CD4-positive, CD25-positive, alpha-beta regulatory T cell (primary cell): Measurements from ENCODE around the gene LSM4. TPM values are rescaled to one million over a fixed set of nuclear protein-coding genes. Genes with fewer than 3 reads are reported as not detected.

Source experiments
- ATAC-seq, 2 donors: fragments of 150-1000 bp; cut with Tn5 transposase; one replicate each; pipeline ENCODE4 v1.10.0; 2021; ENCODE audit warnings: low read depth in 2 of 2, moderate number of reproducible peaks in 2 of 2, moderate library complexity in 1 of 2
- DNase-seq, 3 donors: peaks; one replicate each; pipeline versions ENCODE4 v3.0.0 to v3.0.0-alpha.2; 2012 to 2022; ENCODE audit warnings: mixed read lengths in 1 of 3
- H3K27ac ChIP-seq: one replicate; pipeline ENCODE4 v1.7.0; 2013; ENCODE audit warnings: mild to moderate bottlenecking, low read length; ENCODE audit not compliant: insufficient read depth, poor library complexity, severe bottlenecking
- H3K27me3 ChIP-seq: one replicate; pipeline ENCODE4 v1.7.0; 2013; ENCODE audit warnings: low read length; ENCODE audit not compliant: control insufficient read depth, insufficient read depth
- H3K36me3 ChIP-seq: one replicate; pipeline ENCODE4 v1.7.0; 2013; ENCODE audit warnings: mild to moderate bottlenecking, low read length, moderate library complexity; ENCODE audit not compliant: control insufficient read depth, insufficient read depth
- H3K4me1 ChIP-seq: 2 replicates; pipeline ENCODE4 v1.7.0; 2013; ENCODE audit warnings: mild to moderate bottlenecking, low read length; ENCODE audit not compliant: insufficient read depth, control insufficient read depth, poor library complexity, severe bottlenecking
- H3K4me3 ChIP-seq: one replicate; pipeline ENCODE4 v1.7.0; 2013; ENCODE audit warnings: low read depth, mild to moderate bottlenecking, low read length, moderate library complexity
- H3K9me3 ChIP-seq, 2 experiments: 1 replicate in 1 of 2; 2 replicates in 1 of 2; pipeline ENCODE4 v1.7.0; 2013; ENCODE audit warnings: low read length in 2 of 2, mild to moderate bottlenecking in 1 of 2, moderate library complexity in 1 of 2; ENCODE audit not compliant: control insufficient read depth in 2 of 2
- H3K27ac Mint-ChIP-seq, 3 donors: one replicate each; pipeline ENCODE4 v1.8.0; 2020 to 2022; ENCODE audit warnings: mild to moderate bottlenecking in 3 of 3, mixed read lengths in 3 of 3, moderate library complexity in 2 of 3
- H3K27me3 Mint-ChIP-seq: one replicate; pipeline ENCODE4 v1.8.0; 2022; ENCODE audit warnings: mild to moderate bottlenecking, mixed read lengths
- H3K36me3 Mint-ChIP-seq: one replicate; pipeline ENCODE4 v1.8.0; 2020; ENCODE audit warnings: mixed read lengths
- H3K4me1 Mint-ChIP-seq, 4 donors: one replicate each; pipeline ENCODE4 v1.8.0; 2020 to 2022; ENCODE audit warnings: mixed read lengths in 4 of 4, mild to moderate bottlenecking in 1 of 4
- H3K4me3 Mint-ChIP-seq, 4 donors: one replicate each; pipeline ENCODE4 v1.8.0; 2020 to 2022; ENCODE audit warnings: mild to moderate bottlenecking in 4 of 4, mixed read lengths in 4 of 4, moderate library complexity in 3 of 4
- H3K9me3 Mint-ChIP-seq, 7 donors: one replicate each; pipeline ENCODE4 v1.8.0; 2020 to 2022; ENCODE audit warnings: mixed read lengths in 7 of 7, mild to moderate bottlenecking in 3 of 7, moderate library complexity in 2 of 7
- polyA plus RNA-seq, 4 donors: library from polyadenylated mRNA; unstranded; fragments of 300-500 nt; fragmentation: Illumina TruSeq; gene quantifications; one replicate each; pipeline ENCODE4 v1.2.3, GENCODE V29; 2021
- total RNA-seq: library from RNA; stranded (reverse); gene quantifications from one replicate; pipeline ENCODE4 v1.2.3, GENCODE V29; 2022

LSM4 gene
- total and polyA plus RNA-seq, 5 donors from 2014 or later: 45.6 to 118 (median 116) TPM

DNA sequence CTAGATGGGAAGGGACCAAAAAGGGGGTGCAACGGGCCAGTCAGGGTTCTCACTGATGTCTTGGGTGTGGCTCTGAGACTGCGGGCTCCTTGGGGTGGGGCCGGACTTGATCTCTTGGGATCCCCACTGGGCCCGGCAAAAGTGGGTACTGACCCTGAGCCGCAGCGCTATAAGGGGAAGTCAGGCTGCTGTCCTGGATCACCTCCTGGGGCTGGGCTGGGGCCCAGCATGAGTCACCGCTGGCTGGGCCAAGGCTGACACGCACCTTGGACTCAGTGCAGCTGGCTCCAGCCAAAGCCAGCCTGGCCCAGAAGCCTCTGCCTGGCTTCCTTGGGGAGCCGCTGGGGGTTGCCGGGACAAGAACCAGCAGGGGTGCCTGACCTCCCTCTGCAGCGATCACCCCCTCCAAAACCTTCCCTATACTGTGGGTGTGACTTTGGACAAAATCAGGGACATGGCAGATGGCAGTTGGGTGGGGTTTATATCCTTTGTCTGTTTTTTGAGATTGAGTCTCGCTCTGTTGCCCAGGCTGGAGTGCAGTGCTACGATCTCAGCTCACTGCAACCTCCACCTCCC, 48.0 kb downstream of the LSM4 start:
- no peak for ATAC-seq
- peak in 1 of 3 donors; percentile 62 for DNase-seq
- peaks cover 6 to 60% (median 28%) of the 10 kb centered on the region in 4 donors for H3K4me1 Mint-ChIP-seq

DNA sequence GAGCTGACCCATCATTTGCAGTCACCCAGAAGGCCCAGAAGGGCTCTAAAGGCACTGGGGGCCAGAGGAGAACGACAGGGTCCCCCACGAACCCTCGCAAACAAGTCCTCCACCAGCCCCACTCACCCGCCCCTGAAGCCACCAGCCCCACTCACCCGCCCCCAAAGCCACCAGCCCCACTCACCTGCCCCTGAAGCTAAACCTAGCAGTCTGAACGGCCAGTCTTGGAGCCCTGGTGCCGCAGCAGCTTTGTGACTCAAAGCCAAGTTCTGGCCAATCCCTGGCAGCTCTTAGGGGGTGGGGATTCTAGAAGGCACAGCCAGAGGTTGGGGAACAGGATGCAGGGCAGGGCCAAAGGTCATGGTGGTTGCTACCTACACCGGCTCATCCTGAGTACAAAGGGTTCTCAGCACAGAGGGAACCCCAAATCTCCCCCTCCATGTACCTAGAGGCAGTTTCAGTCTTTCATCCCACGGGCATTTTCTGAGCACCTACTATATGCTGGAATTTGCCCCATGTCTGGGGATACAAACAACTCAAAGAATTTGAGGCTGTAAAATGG, 48.6 kb downstream of the LSM4 start, which contains the start of gene IQCN:
IQCN (minus strand) TSS at position 234 of the 562 bp plus-strand sequence. CDS start 4,974 bp downstream, outside the sequence.
- peaks cover 2 to 57% (median 25%) of the 10 kb centered on the region in 4 donors for H3K4me1 Mint-ChIP-seq
- Histone ChIP-seq H3K4me1 (peaks cover 35% of the 10 kb centered on the region), H3K9me3 (no peaks in the 10 kb centered on the region), H3K4me3 (peak within 1 kb of the TSS; percentile 19), H3K27ac (no peak within 1 kb of the TSS), H3K36me3 (peaks cover 21% of the 10 kb centered on the region), H3K27me3 (no peaks in the 10 kb centered on the region)
- H3K4me3 Mint-ChIP-seq: peak within 1 kb of the TSS; percentile 59 to 98 (median 68)
- peaks cover 51% of the 10 kb centered on the region for H3K27me3 Mint-ChIP-seq
- ATAC-seq (peak in 1 of 2 donors; percentile 30), DNase-seq (peak; percentile 37 to 69 (median 54))
- peaks cover 0 to 22% (median 0%) of the 10 kb centered on the region in 7 donors for H3K9me3 Mint-ChIP-seq
- H3K36me3 Mint-ChIP-seq: peaks cover 11% of the 10 kb centered on the region
- H3K27ac Mint-ChIP-seq: peak within 1 kb of the TSS in 2 of 3 donors; percentile 78 to 99

More for the DNA sequence above, 48.0 kb downstream of the LSM4 start:
- Histone ChIP-seq H3K4me1 (peaks cover 38% of the 10 kb centered on the region), H3K9me3 (no peaks in the 10 kb centered on the region), H3K36me3 (peaks cover 21% of the 10 kb centered on the region), H3K27me3 (no peaks in the 10 kb centered on the region), H3K4me3 (peak overlapping the region; percentile 19), H3K27ac (no peak overlapping the region)
- H3K27ac Mint-ChIP-seq: peak overlapping the region in 2 of 3 donors; percentile 78 to 99
- peaks cover 57% of the 10 kb centered on the region for H3K27me3 Mint-ChIP-seq
- peaks cover 0 to 23% (median 0%) of the 10 kb centered on the region in 7 donors for H3K9me3 Mint-ChIP-seq
- peak overlapping the region; percentile 57 to 98 (median 68) for H3K4me3 Mint-ChIP-seq
- peaks cover 13% of the 10 kb centered on the region for H3K36me3 Mint-ChIP-seq

DNA sequence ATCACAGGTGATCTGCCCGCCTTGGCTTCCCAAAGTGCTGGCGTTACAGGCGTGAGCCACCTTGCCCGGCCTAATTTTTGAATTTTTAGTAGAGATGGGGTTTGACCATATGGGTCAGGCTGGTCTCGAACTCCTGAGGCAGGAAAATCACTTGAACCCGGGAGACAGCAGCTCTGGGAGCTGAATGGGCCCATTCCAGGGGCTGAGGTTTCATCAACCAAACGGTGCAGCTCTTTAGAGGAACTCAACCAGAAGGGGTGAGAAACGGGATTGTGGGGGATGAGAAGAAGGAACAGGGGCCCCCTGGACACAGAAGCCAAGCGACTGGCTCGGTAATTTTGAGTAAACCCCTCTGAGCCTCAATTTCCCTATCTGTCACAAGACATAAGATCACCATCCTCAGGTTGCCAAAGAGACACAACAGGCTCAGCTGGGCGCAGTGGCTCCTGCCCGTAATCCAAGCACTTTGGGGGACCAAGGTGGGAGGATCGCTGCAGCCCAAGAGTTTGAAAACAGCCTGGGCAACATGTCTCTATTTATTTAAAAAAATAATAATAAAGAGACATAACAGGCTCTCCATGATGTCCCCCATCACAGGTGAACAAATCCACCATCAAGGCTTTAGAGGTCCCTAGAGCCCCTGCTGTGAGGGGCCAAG, 49.2 kb downstream of the LSM4 start:
- Mint-ChIP-seq H3K27ac (peak overlapping the region in 2 of 3 donors; percentile 78 to 86), H3K9me3 (peaks cover 0 to 21% (median 0%) of the 10 kb centered on the region in 7 donors), H3K4me1 (peaks cover 0 to 54% (median 22%) of the 10 kb centered on the region in 4 donors), H3K36me3 (peaks cover 5% of the 10 kb centered on the region), H3K27me3 (peaks cover 49% of the 10 kb centered on the region), H3K4me3 (peak overlapping the region; percentile 49 to 98 (median 59))
- peaks cover 29% of the 10 kb centered on the region for H3K4me1 ChIP-seq
- DNase-seq: peak in 1 of 3 donors; percentile 47
- peaks cover 19% of the 10 kb centered on the region for H3K36me3 ChIP-seq
- H3K9me3 ChIP-seq: no peaks in the 10 kb centered on the region
- ATAC-seq: no peak
- H3K27me3 ChIP-seq: no peaks in the 10 kb centered on the region
- no peak overlapping the region for H3K4me3 ChIP-seq
- no peak overlapping the region for H3K27ac ChIP-seq

DNA sequence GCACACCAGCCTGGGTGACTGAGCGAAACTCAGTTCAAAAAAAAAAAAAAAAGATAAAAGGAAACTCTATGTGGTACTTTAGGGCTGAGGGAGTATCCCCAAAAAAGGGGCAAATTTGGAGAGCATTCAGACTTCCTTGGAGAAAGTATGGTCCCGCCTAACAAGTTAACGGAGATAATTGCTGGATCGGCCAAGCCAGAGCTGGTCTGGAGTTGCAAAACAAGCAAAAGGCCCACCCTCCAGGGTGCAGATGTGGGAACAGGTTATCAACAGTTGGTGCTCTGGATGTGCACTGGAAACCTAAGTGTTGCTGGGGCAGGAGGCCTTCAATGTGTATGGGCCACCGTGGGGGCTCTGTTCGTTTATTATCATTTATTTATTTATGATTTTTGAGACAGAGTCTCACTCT, 51.4 kb downstream of the LSM4 start:
- Histone ChIP-seq H3K36me3 (peaks cover 22% of the 10 kb centered on the region), H3K27ac (no peak overlapping the region), H3K4me1 (peaks cover 19% of the 10 kb centered on the region), H3K4me3 (no peak overlapping the region), H3K9me3 (no peaks in the 10 kb centered on the region), H3K27me3 (no peaks in the 10 kb centered on the region)
- Mint-ChIP-seq H3K4me3 (peak overlapping the region; percentile 29 to 98 (median 60)), H3K27me3 (peaks cover 31% of the 10 kb centered on the region), H3K9me3 (peaks cover 0 to 18% (median 0%) of the 10 kb centered on the region in 7 donors), H3K27ac (peak overlapping the region in 2 of 3 donors; percentile 65 to 86), H3K4me1 (peaks cover 0 to 37% (median 15%) of the 10 kb centered on the region in 4 donors), H3K36me3 (peaks cover 10% of the 10 kb centered on the region)
- no peak for ATAC-seq
- peak in 1 of 3 donors; percentile 69 for DNase-seq

DNA sequence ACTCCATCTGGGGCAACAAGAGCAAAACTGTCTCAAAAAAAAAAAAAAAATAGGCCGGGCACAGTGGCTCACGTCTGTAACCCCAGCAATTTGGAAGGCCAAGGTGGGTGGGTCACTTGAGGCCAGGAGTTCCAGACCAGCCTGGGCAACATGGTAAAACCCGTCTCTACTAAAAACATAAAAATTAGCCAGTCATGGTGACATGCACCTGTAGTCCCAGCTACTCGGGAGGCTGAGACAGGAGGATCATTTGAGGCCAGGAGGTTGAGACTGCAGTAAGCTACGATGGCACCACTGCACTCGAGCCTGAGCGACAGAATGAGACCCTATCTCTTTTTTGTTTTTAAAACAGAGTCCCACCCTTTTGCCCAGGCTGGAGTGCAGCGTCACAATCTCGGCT, 52.5 kb downstream of the LSM4 start:
- Histone ChIP-seq H3K4me1 (peaks cover 11% of the 10 kb centered on the region), H3K36me3 (peaks cover 24% of the 10 kb centered on the region), H3K9me3 (no peaks in the 10 kb centered on the region), H3K27ac (no peak overlapping the region), H3K4me3 (no peak overlapping the region), H3K27me3 (no peaks in the 10 kb centered on the region)
- Mint-ChIP-seq H3K27ac (peak overlapping the region in 1 of 3 donors; percentile 23), H3K27me3 (peaks cover 28% of the 10 kb centered on the region), H3K9me3 (peaks cover 0 to 18% (median 0%) of the 10 kb centered on the region in 7 donors), H3K4me3 (peak overlapping the region in 2 of 4 donors; percentile 74 to 98), H3K4me1 (peaks cover 0 to 32% (median 12%) of the 10 kb centered on the region in 4 donors), H3K36me3 (peaks cover 16% of the 10 kb centered on the region)
- peak in 1 of 3 donors; percentile 49 for DNase-seq
- no peak for ATAC-seq

DNA sequence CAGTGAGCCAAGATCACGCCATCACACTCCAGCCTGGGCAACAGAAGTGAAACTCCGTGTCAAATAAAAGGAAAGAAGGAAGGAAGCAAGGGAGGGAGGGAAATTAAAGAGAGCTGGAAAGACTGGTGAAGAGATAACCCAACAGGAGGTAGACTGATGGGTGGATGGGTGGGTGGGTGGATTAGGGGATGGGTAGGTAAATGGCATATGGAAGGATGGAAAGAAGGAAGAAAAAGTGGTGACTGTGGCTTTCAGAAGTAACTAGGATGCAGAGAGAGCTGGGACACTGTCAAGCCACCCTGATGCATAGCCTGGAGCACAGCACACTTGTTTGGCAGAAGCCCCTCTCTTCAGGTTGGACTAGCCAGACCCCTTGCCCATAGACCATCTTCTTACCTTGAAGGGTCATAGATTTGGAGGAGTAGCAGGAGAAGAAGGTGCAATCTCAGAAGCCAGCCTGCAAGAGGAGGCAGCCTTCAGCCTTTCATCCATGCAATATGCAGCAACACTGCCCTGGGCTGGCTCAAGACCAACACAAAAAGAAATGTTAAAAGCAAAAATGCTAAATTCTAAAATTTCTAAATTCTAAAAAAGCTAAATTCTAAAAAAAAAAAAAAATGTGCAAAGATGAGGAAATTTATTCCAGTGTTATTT, 53.7 kb downstream of the LSM4 start:
- H3K9me3 Mint-ChIP-seq: peaks cover 0 to 14% (median 0%) of the 10 kb centered on the region in 7 donors

More for the DNA sequence above, 53.7 kb downstream of the LSM4 start:
- Mint-ChIP-seq H3K27me3 (peaks cover 19% of the 10 kb centered on the region), H3K27ac (no peak overlapping the region), H3K4me1 (peaks cover 0 to 22% (median 5%) of the 10 kb centered on the region in 4 donors), H3K4me3 (peak overlapping the region in 2 of 4 donors; percentile 47 to 98), H3K36me3 (peaks cover 16% of the 10 kb centered on the region)
- Histone ChIP-seq H3K9me3 (no peaks in the 10 kb centered on the region), H3K4me3 (no peak overlapping the region), H3K27ac (no peak overlapping the region), H3K4me1 (no peaks in the 10 kb centered on the region), H3K36me3 (peaks cover 20% of the 10 kb centered on the region), H3K27me3 (no peaks in the 10 kb centered on the region)
- ATAC-seq: no peak
- peak in 1 of 3 donors; percentile 28 for DNase-seq
